GM19328 (cell line): ENCODE measurements around the gene SPTBN1.
A peak's percentile ranks its signal among the peaks of the same experiment; 100 is the strongest.

Experiments used
- ATAC-seq: cut with Tn5 transposase; IDR thresholded peaks from one replicate; pipeline ENCODE4 v1.9.1; 2021; ENCODE audit warnings: mild to moderate bottlenecking, moderate library complexity; ENCODE audit not compliant: unreplicated experiment

The SPTBN1 gene

GRCh38 chr2:54570925-54571694 lies 115.0 kb downstream of the SPTBN1 start:
- peak; percentile 74 for ATAC-seq

GRCh38 chr2:54572262-54572635 lies 116.1 kb downstream of the SPTBN1 start:
- no peak for ATAC-seq

- no peak for ATAC-seq
Measured at GRCh38 chr2:54572636-54573536, 116.8 kb downstream of the SPTBN1 start.

DNA sequence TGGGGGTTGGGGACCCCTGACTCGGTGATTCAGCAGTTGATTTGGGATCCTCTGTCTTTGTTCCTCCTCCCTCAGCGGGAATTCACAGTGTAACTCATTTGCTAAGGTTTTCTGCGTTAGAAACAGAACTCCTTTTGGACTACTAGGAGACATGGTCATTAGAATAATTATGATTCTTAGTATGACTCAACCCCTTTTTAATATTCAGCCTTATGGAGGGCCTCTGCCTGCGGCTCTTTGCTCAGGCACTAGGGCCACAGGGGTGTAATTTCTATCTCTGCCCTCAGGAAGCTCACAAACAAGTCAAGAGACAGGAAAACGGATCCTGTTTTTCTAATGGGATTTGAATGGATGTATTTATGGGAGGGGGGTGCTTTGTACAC lies 117.4 kb downstream of the SPTBN1 start:
- no peak for ATAC-seq

GRCh38 chr2:54574107-54574859 lies 118.2 kb downstream of the SPTBN1 start:
- peak; percentile 22 for ATAC-seq

- no peak for ATAC-seq
Measured at GRCh38 chr2:54574860-54575247, 118.7 kb downstream of the SPTBN1 start.

DNA sequence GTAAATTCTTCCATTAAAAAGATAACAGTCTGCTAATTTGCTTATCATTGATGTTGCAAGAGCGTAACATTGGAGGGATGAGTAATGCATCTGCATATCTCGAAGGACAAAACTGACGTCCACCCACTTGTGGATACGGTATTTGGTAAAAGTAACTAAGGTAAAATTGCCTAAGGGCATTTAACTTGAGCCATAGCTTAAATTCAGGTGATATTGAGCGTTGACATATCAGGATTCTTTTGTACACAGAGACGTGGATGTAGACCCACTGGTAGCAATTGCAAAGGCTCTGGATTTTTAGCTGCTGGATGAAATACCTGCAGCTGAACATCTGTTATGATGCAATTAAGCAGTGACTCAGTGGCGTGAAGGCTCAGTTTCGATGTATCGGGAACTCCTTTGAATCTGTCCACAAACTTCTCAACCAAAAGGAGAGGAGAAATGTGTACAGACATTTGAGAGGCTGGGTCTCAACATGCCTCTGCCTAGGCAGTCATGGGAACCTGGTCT lies 119.3 kb downstream of the SPTBN1 start:
- no peak for ATAC-seq

GRCh38 chr2:54577035-54577434 lies 120.9 kb downstream of the SPTBN1 start:
- no peak for ATAC-seq

DNA sequence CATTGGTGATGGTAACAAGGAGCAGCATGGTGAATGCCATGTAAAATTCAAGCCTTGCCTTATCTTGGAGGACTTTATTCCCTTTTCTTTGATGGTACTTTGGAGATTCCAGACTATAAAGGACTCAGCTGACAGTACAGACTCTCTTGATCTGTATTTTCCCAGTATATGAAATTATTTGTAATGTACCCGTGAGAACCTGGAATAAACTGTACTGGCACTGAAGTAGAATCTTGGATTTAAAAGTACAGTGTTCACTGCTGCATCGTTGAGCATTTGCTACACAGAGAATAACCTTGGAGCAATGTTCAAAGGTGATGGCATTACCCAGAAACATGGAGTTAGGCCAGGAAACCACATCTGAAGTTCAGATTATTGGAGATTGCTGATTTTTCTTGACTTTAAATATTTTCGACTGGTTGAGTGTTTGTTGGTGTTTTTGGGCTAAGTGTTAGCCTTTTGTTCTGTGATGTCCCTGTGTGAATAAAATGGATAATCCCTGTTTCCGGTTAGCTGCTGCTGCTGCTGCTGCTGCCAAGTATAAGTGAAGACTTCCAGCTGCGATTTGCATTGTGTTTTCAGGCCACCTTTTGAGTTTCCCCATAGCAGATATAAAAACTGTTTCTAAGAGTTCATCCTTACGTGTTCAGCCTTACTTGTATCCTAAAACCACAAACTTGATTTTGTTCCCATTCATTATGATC lies 122.0 kb downstream of the SPTBN1 start:
- ATAC-seq, result no peak

DNA sequence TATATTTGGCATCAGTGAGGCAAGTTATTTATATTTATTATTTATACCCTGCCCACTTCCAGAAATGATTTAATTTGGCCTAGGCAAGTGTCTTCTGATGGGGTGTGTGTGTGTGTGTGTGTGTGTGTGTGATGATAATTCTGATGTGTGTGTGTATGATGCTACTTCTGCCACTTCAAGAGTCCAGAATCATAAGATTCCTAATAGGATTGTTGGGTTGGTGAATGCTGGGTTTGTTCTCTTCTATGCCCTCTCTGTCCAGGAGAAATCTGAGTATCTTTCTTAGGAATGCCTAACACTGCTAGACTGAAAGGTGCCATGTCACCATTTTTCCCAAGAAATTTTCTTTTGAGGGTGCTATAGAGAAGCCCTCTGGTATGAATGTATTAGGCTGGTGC lies 122.5 kb downstream of the SPTBN1 start:
- no peak for ATAC-seq

GRCh38 chr2:54579061-54579681 lies 123.0 kb downstream of the SPTBN1 start:
- ATAC-seq, result no peak

GRCh38 chr2:54579682-54580620 lies 123.8 kb downstream of the SPTBN1 start:
- ATAC-seq, result peak; percentile 52

- no peak for ATAC-seq
Measured at GRCh38 chr2:54581326-54582039, 125.4 kb downstream of the SPTBN1 start.

- no peak for ATAC-seq
Measured at GRCh38 chr2:54582987-54583386, 126.9 kb downstream of the SPTBN1 start.

- no peak for ATAC-seq
Measured at GRCh38 chr2:54584598-54584997, 128.5 kb downstream of the SPTBN1 start.

DNA sequence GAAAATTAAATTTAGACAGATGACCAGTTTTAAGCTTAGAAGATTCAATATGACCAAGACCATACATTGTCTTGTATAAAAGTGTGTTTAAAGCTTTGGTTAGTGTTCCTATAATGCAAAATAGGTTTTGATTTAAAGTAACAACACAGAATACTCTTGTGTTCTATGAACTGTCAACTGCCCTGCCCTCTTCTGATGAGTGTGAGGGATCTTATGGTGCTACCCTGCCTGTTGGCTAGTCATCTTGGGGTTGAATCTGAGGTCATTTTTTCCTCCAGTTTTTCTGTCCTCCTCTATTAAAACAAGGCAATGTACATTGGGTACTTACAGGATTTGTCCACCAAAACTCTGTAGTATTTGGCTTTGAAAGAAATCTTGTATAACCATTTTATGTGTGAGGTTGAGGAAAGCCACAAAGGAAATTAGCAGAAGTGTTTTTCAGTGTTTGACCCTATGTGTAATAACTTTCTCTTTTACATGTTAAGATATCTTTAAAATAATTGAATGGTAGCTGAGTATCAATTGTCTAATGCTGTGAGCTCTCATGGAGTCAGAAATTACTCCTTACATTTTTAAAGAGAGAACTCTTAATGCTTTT lies 129.1 kb downstream of the SPTBN1 start:
- no peak for ATAC-seq

DNA sequence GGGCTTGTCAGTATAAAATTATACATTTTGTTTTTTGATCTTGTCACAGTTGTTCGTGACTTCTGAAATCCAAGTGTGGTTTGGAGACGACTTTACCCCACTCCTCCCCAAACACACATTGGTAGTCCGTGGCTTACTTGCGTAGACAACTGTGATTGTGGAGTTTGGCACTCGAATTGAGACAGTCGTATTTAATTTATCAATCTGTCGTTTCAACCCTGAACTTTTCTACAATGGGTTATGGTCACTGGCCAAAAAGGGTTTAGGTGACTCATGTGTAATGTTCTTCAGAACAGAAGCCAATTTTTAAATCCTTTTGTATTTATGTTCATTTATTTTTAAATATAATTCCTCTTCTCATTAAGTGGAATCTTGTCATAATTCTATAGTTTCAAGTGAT lies 129.9 kb downstream of the SPTBN1 start:
- ATAC-seq, result no peak

DNA sequence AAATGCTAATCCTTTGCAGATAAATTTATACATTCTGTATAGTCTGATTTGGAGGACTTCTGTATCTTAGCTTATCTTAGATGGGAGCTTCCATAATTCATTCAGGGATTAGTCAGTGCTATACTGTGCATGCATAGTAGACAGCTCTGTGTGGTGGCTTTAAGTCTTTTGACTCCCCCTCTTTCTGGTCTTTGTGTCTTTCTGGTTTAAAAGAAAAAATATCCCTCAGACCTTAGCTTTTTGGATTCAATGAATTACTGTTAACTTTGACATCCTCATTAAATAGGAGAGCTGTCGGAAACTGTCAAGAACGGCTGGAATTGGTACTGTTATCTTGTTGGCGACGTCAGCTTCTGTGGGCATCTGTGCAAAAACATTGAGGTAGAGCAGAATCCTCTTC lies 130.4 kb downstream of the SPTBN1 start:
- ATAC-seq, result no peak
